Measurements from ENCODE around the gene KLRC4. TPM values are rescaled to one million over a fixed set of nuclear protein-coding genes. Genes with fewer than 3 reads are reported as not detected.
"Not testable (repeated sequence)": the region's sequence is repeated elsewhere in the genome, so short reads cannot be mapped to it uniquely, and the experiment has no call there.

KLRC4 gene
- total RNA-seq, 1 experiment from 2014 or later = not detected

GRCh38 chr12:10397296-10397695 lies 12.3 kb downstream of the KLRC4 start:
- DNase-seq = no peak
- BruUV-seq (replicated peaks) = no TSS peak
- H3K9me3 Mint-ChIP-seq (ENCODE audit: unreplicated experiment) = no peaks in the 10 kb centered on the region
- H3K27me3 Mint-ChIP-seq (ENCODE audit: insufficient read depth, unreplicated experiment) = no peaks in the 10 kb centered on the region
- no peaks in the 10 kb centered on the region for H3K36me3 Mint-ChIP-seq (ENCODE audit: insufficient read depth, unreplicated experiment)
- TF ChIP-seq CTCF (IDR thresholded peaks at IDR 0.05; ENCODE audit: insufficient read depth in 1 of 2, low read depth in 1 of 2, low read length in 1 of 2, severe bottlenecking in 1 of 2, unreplicated experiment in 1 of 2) = no peak
- intact Hi-C loops (cut with micrococcal nuclease; ENCODE audit: unreplicated experiment) = no loop called here
- H3K27ac Mint-ChIP-seq (ENCODE audit: unreplicated experiment) = no peak overlapping the region
- Histone ChIP-seq H3K4me1 (peaks cover 12% of the 10 kb centered on the region), H3K4me3 (ENCODE audit: low read depth, low read length) (no peak overlapping the region), H3K9me3 (no peaks in the 10 kb centered on the region), H3K27me3 (replicated peaks; ENCODE audit: control insufficient read depth, insufficient read depth, low read length) (no peaks in the 10 kb centered on the region), H3K36me3 (ENCODE audit: control insufficient read depth, insufficient read depth, low read length) (no peaks in the 10 kb centered on the region)
- ChIA-PET CTCF (no interaction called here), POLR2A (no interaction called here)
- H3K4me3 Mint-ChIP-seq (ENCODE audit: unreplicated experiment) = no peak overlapping the region
- peaks cover 21% of the 10 kb centered on the region for H3K4me1 Mint-ChIP-seq (ENCODE audit: low read depth, unreplicated experiment)

DNA sequence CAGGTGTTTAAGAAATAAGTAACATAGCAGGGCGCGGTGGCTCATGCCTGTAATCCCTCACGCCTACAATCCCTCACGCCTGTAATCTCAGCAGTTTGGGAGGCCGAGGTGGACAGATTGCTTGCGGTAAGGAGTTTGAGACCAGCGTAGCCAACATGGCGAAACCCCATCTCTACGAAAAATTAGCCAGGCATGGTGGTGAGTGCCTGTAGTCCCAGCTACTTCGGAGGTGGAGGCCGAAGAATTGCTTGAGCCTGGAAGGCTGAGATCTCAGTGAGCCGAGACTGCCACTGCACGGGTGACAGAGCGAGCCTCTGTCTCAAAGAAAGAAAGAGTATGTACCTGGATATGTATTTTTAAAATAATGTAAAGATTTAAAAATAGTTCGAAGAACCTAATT lies 13.4 kb downstream of the KLRC4 start:
- H3K27me3 ChIP-seq (replicated peaks; ENCODE audit: control insufficient read depth, insufficient read depth, low read length); POLR2A ChIA-PET; H3K36me3 Mint-ChIP-seq (ENCODE audit: insufficient read depth, unreplicated experiment); H3K27me3 Mint-ChIP-seq (ENCODE audit: insufficient read depth, unreplicated experiment); DNase-seq; H3K9me3 Mint-ChIP-seq (ENCODE audit: unreplicated experiment); H3K36me3 ChIP-seq (ENCODE audit: control insufficient read depth, insufficient read depth, low read length); H3K9me3 ChIP-seq; H3K4me3 ChIP-seq (ENCODE audit: low read depth, low read length); intact Hi-C loops (cut with micrococcal nuclease; ENCODE audit: unreplicated experiment): not testable (repeated sequence)
- TSS peak; percentile 52 for BruUV-seq (replicated peaks)
- Mint-ChIP-seq H3K4me3 (ENCODE audit: unreplicated experiment) (peak overlapping the region; percentile 63), H3K4me1 (ENCODE audit: low read depth, unreplicated experiment) (peaks cover 21% of the 10 kb centered on the region), H3K27ac (ENCODE audit: unreplicated experiment) (peak overlapping the region; percentile 95)
- H3K4me1 ChIP-seq = peaks cover 12% of the 10 kb centered on the region
- CTCF ChIA-PET = interaction anchor here (0.6 to 1.3 kb wide), 3 partner anchors 11 to 15 kb away, joined by 3 to 6 read pairs (median 4); no protein-coding TSS in a partner anchor

DNA sequence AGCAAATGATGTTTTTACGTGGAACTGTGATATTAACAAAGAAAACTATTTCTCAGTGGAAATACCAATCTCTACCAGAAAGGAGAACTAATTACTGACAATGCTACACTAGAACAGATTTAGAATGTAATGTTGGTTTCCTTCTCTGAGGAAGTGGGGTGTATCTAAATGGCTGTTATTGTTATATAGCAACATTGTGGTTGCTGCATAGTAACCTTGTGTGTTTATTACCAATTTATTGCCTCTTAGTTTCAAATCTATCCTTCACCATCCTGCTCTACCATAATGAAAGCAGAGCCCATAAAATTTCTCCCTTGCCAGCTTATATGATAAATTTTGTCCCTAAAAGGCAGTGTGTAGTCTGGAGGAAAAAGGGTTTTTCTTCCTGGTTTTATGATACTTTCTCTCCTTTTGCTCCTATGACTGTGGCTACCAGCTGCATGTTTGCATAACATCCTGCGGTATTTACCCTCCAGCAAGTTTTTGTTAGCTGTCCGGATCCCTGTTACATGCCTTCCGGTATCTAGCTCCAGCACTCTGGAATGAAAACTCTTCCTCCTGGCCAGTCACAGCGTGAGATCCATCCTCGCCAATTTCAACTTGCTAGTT lies 14.1 kb downstream of the KLRC4 start:
- Histone ChIP-seq H3K4me3 (ENCODE audit: low read depth, low read length) (no peak overlapping the region), H3K4me1 (peaks cover 12% of the 10 kb centered on the region), H3K27me3 (replicated peaks; ENCODE audit: control insufficient read depth, insufficient read depth, low read length) (no peaks in the 10 kb centered on the region), H3K9me3 (no peaks in the 10 kb centered on the region), H3K36me3 (ENCODE audit: control insufficient read depth, insufficient read depth, low read length) (no peaks in the 10 kb centered on the region)
- peaks cover 21% of the 10 kb centered on the region for H3K4me1 Mint-ChIP-seq (ENCODE audit: low read depth, unreplicated experiment)
- no TSS peak for BruUV-seq (replicated peaks)
- POLR2A ChIA-PET = no interaction called here
- H3K27me3 Mint-ChIP-seq (ENCODE audit: insufficient read depth, unreplicated experiment) = no peaks in the 10 kb centered on the region
- H3K27ac Mint-ChIP-seq (ENCODE audit: unreplicated experiment) = peak overlapping the region; percentile 95
- CTCF ChIA-PET = interaction anchor here (0.6 to 1.3 kb wide), 4 partner anchors 9 to 156 kb away, joined by 3 to 6 read pairs (median 4); no protein-coding TSS in a partner anchor
- no peaks in the 10 kb centered on the region for H3K36me3 Mint-ChIP-seq (ENCODE audit: insufficient read depth, unreplicated experiment)
- H3K9me3 Mint-ChIP-seq (ENCODE audit: unreplicated experiment) = no peaks in the 10 kb centered on the region
- peak; percentile 85 to 88 for DNase-seq
- H3K4me3 Mint-ChIP-seq (ENCODE audit: unreplicated experiment) = peak overlapping the region; percentile 63
- intact Hi-C loops (cut with micrococcal nuclease; ENCODE audit: unreplicated experiment) = loop anchor here (1.0 kb wide), 1 partner anchor 23 kb away; no protein-coding TSS in a partner anchor
- no peak for TF ChIP-seq CTCF (IDR thresholded peaks at IDR 0.05; ENCODE audit: insufficient read depth in 1 of 2, low read depth in 1 of 2, low read length in 1 of 2, severe bottlenecking in 1 of 2, unreplicated experiment in 1 of 2)

DNA sequence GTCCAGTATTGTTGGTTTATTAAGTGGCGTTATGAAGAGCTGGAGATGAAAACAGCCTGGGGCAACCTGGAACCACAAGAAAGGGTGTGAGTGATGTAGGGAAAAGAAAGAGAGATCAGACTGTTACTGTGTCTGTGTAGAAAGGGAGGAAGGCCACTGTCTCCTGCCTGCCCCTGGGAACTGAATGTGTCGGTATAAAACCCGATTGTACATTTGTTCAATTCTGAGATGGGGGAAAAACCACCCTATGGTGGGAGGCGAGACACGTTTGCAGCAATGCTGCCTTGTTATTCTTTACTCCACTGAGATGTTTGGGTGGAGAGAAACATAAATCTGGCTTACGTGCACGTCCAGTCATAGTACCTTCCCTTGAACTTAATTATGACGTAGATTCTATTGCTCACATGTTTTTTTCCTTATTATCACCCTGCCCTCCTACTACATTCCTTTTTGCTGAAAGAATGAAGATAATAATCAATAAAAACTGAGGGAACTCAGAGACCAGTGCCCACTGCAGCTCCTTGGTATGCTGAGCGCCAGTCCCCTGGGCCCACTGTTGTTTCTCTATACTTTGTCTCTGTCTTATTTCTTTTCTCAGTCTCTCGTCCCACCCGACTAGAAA lies 14.9 kb downstream of the KLRC4 start:
- intact Hi-C loops (cut with micrococcal nuclease; ENCODE audit: unreplicated experiment) = loop anchor here (1.0 kb wide), 1 partner anchor 22 kb away; no protein-coding TSS in a partner anchor
- DNase-seq; POLR2A ChIA-PET; H3K9me3 Mint-ChIP-seq (ENCODE audit: unreplicated experiment); H3K36me3 Mint-ChIP-seq (ENCODE audit: insufficient read depth, unreplicated experiment); H3K9me3 ChIP-seq; BruUV-seq (replicated peaks); H3K4me3 ChIP-seq (ENCODE audit: low read depth, low read length); H3K27me3 ChIP-seq (replicated peaks; ENCODE audit: control insufficient read depth, insufficient read depth, low read length); H3K4me3 Mint-ChIP-seq (ENCODE audit: unreplicated experiment); H3K36me3 ChIP-seq (ENCODE audit: control insufficient read depth, insufficient read depth, low read length); H3K27me3 Mint-ChIP-seq (ENCODE audit: insufficient read depth, unreplicated experiment): not testable (repeated sequence)
- H3K4me1 ChIP-seq = peaks cover 12% of the 10 kb centered on the region
- CTCF ChIA-PET = interaction anchor here (0.7 to 1.3 kb wide), 2 partner anchors 9 to 219 kb away, joined by 3 to 4 read pairs; no protein-coding TSS in a partner anchor
- Mint-ChIP-seq H3K27ac (ENCODE audit: unreplicated experiment) (peak overlapping the region; percentile 95), H3K4me1 (ENCODE audit: low read depth, unreplicated experiment) (peaks cover 21% of the 10 kb centered on the region)

All from Caco-2 (cell line).